Panc1 (cell line): Measurements from ENCODE around the gene DCUN1D3. TPM values are rescaled to one million over a fixed set of nuclear protein-coding genes. Genes with fewer than 3 reads are reported as not detected.

ENCODE experiments used
- ATAC-seq: fragments of 200-7000 bp; cut with Tn5 transposase; 2 replicates; pipeline ENCODE4 v1.9.1; 2020; ENCODE audit warnings: mild to moderate bottlenecking, moderate library complexity
- BruUV-seq: library from RNA; stranded (reverse); fragments of 400-500 nt; replicated peaks from 2 replicates; lab custom pipeline; 2021; lab: Mats Ljungman, UMichigan
- CTCF ChIA-PET: fragments of 300-600 bp; sonication (Branson Sonifier 250); formaldehyde crosslinking; loops from one replicate; lab custom pipeline; 2022; ENCODE audit warnings: antibody characterized with exemption; lab: Charles Lee
- POLR2A ChIA-PET: fragments of 300-600 bp; sonication (Branson Sonifier 250); formaldehyde crosslinking; loops from one replicate; lab custom pipeline; 2022; ENCODE audit warnings: antibody characterized with exemption; lab: Charles Lee
- DNase-seq: peaks from one replicate; pipeline ENCODE4 v3.0.0-alpha.2; 2010; ENCODE audit warnings: low read depth, low spot score
- H3K27ac ChIP-seq: 2 replicates; pipeline ENCODE4 v1.5.1; 2011; ENCODE audit warnings: mild to moderate bottlenecking, low read length, inconsistent platforms
- H3K27me3 ChIP-seq: fragments of 200-500 bp; sonication (Bioruptor generic); 2 replicates; pipeline ENCODE4 v1.6.0; 2014; ENCODE audit warnings: low read length, inconsistent platforms; ENCODE audit not compliant: control insufficient read depth, insufficient read depth
- H3K36me3 ChIP-seq: fragments of 200-500 bp; sonication (Bioruptor generic); 2 replicates; pipeline ENCODE4 v1.5.1; 2014; ENCODE audit warnings: inconsistent platforms, mild to moderate bottlenecking, low read length, moderate library complexity; ENCODE audit not compliant: control insufficient read depth, insufficient read depth
- H3K4me1 ChIP-seq: 2 replicates; pipeline ENCODE4 v1.5.1; 2011; ENCODE audit warnings: inconsistent platforms, mild to moderate bottlenecking, low read length, moderate library complexity; ENCODE audit not compliant: control insufficient read depth, insufficient read depth
- H3K4me3 ChIP-seq, 2 experiments: 2 replicates each; pipeline ENCODE4 v1.5.1; 2011 to 2012; ENCODE audit warnings: low read depth in 2 of 2, low read length in 2 of 2, mild to moderate bottlenecking in 2 of 2, inconsistent platforms in 1 of 2, moderate library complexity in 1 of 2
- H3K9me3 ChIP-seq: fragments of 200-500 bp; sonication (Bioruptor generic); 2 replicates; pipeline ENCODE4 v1.5.1; 2014; ENCODE audit warnings: low read depth, mild to moderate bottlenecking, inconsistent platforms, low read length, moderate library complexity; ENCODE audit not compliant: control insufficient read depth, insufficient read depth
- CTCF ChIP-seq: fragments of 450-650 bp; IDR thresholded peaks from 2 replicates; pipeline ENCODE4 v1.5.1; 2017; ENCODE audit warnings: mild to moderate bottlenecking
- POLR2AphosphoS5 ChIP-seq: IDR thresholded peaks from 2 replicates; pipeline ENCODE4 v1.6.1; 2012; ENCODE audit warnings: mild to moderate bottlenecking, low read depth, low read length, moderate library complexity
- REST ChIP-seq, 2 experiments: IDR thresholded peaks; 2 replicates each; pipeline ENCODE4 v1.6.1; 2011 to 2012; ENCODE audit warnings: low read depth in 2 of 2, control low read depth in 1 of 2, low read length in 1 of 2, mild to moderate bottlenecking in 1 of 2, moderate library complexity in 1 of 2; ENCODE audit not compliant: insufficient read depth in 1 of 2
- SIN3A ChIP-seq: IDR thresholded peaks from 2 replicates; pipeline ENCODE4 v1.6.1; 2012; ENCODE audit warnings: low read depth, mild to moderate bottlenecking, low read length, moderate library complexity, borderline replicate concordance; ENCODE audit not compliant: insufficient read depth
- TCF7L2 ChIP-seq: IDR thresholded peaks from 2 replicates; pipeline ENCODE4 v1.6.1; 2011; ENCODE audit warnings: mild to moderate bottlenecking, low read depth, low read length, inconsistent platforms
- in situ Hi-C: cut with HindIII; loops from 2 replicates; pipeline ENCODE4 v1.10.0; 2016; ENCODE audit warnings: low sequenced_read_pairs, low pct_unique_long_range_greater_than_20kb
- intact Hi-C: fragments of 100-400 bp; cut with micrococcal nuclease; formaldehyde crosslinking; loops from one replicate; pipeline ENCODE4 v1.10.0; 2022; ENCODE audit not compliant: unreplicated experiment
- total RNA-seq: library from RNA; stranded (reverse); gene quantifications from one replicate; pipeline ENCODE4 v1.2.1, GENCODE V29; 2021; ENCODE audit not compliant: unreplicated experiment

Gene DCUN1D3
- total RNA-seq, 1 experiment from 2014 or later = 23.5 TPM

- ChIA-PET POLR2A (no interaction called here), CTCF (interaction anchor here (0.6 kb wide), 1 partner anchor 13 kb away, joined by 9 read pairs; no protein-coding TSS in a partner anchor)
- H3K27ac ChIP-seq = no peak overlapping the region
- no TSS peak for BruUV-seq
- peaks cover 34% of the 10 kb centered on the region for H3K36me3 ChIP-seq
- no peak for ATAC-seq
- TF ChIP-seq SIN3A (no peak), REST (IDR thresholded peaks at IDR 0.05; ENCODE audit: insufficient read depth in 1 of 2, low read depth in 2 of 2, low read length in 1 of 2) (no peak), POLR2AphosphoS5 (no peak), CTCF (no peak), TCF7L2 (no peak)
- no peaks in the 10 kb centered on the region for H3K9me3 ChIP-seq
- no peaks in the 10 kb centered on the region for H3K27me3 ChIP-seq
- intact Hi-C loops (no loop called here), in situ Hi-C loops (no loop called here)
- H3K4me3 ChIP-seq = no peak overlapping the region
- DNase-seq = no peak
- H3K4me1 ChIP-seq = no peaks in the 10 kb centered on the region
Observed at GRCh38 chr16:20829536-20829935, 70.6 kb downstream of the DCUN1D3 start.

- Histone ChIP-seq H3K9me3 (no peaks in the 10 kb centered on the region), H3K27me3 (no peaks in the 10 kb centered on the region), H3K27ac (no peak overlapping the region), H3K4me3 (no peak overlapping the region), H3K36me3 (peaks cover 31% of the 10 kb centered on the region), H3K4me1 (no peaks in the 10 kb centered on the region)
- ATAC-seq (no peak), DNase-seq (no peak)
- no peak for TF ChIP-seq REST (IDR thresholded peaks at IDR 0.05; ENCODE audit: insufficient read depth in 1 of 2, low read depth in 2 of 2, low read length in 1 of 2)
- no peak for TF ChIP-seq POLR2AphosphoS5
- no peak for TF ChIP-seq SIN3A
- TF ChIP-seq TCF7L2 = no peak
- no peak for TF ChIP-seq CTCF
- intact Hi-C loops = no loop called here
- BruUV-seq = no TSS peak
- ChIA-PET CTCF (no interaction called here), POLR2A (no interaction called here)
- in situ Hi-C loops = no loop called here
Observed at GRCh38 chr16:20826039-20826566, 74.1 kb downstream of the DCUN1D3 start.
